Mesenchymal stem cell (in vitro differentiated cells and primary cell): ENCODE data around the gene METTL15.

Experiments
- DNase-seq: peaks from one replicate; pipeline ENCODE4 v3.0.0-alpha.2; 2013
- H2AFZ ChIP-seq: one replicate; pipeline ENCODE4 v1.6.1; 2013; ENCODE audit warnings: low read depth, mild to moderate bottlenecking, control low read depth, inconsistent platforms, low read length, moderate library complexity
- H2AK5ac ChIP-seq: 2 replicates; pipeline ENCODE4 v1.6.1; 2013; ENCODE audit warnings: low read length, moderate library complexity, mild to moderate bottlenecking, inconsistent platforms; ENCODE audit not compliant: severe bottlenecking
- H2BK120ac ChIP-seq: one replicate; pipeline ENCODE4 v1.6.1; 2013; ENCODE audit warnings: low read depth, mild to moderate bottlenecking, inconsistent platforms, low read length, moderate library complexity
- H2BK12ac ChIP-seq, 2 experiments: one replicate each; pipeline ENCODE4 v1.6.1; 2013; ENCODE audit warnings: inconsistent platforms in 2 of 2, low read length in 2 of 2, mild to moderate bottlenecking in 2 of 2, moderate library complexity in 2 of 2, control low read depth in 1 of 2
- H2BK15ac ChIP-seq: one replicate; pipeline ENCODE4 v1.6.1; 2013; ENCODE audit warnings: mild to moderate bottlenecking, low read depth, inconsistent platforms; ENCODE audit not compliant: poor library complexity, severe bottlenecking
- H2BK5ac ChIP-seq: 2 replicates; pipeline ENCODE4 v1.6.1; 2013; ENCODE audit warnings: low read depth, mild to moderate bottlenecking, low read length, control low read depth, inconsistent platforms; ENCODE audit not compliant: poor library complexity, severe bottlenecking
- H3K14ac ChIP-seq, 2 experiments: one replicate each; pipeline ENCODE4 v1.6.1; 2013; ENCODE audit warnings: inconsistent platforms in 2 of 2, low read length in 2 of 2, control low read depth in 1 of 2, mild to moderate bottlenecking in 1 of 2, moderate library complexity in 1 of 2
- H3K18ac ChIP-seq, 2 experiments: one replicate each; pipeline ENCODE4 v1.6.1; 2013; ENCODE audit warnings: inconsistent platforms in 2 of 2, low read length in 2 of 2, control low read depth in 1 of 2, low read depth in 1 of 2, mild to moderate bottlenecking in 1 of 2
- H3K23ac ChIP-seq, 2 experiments: one replicate each; pipeline ENCODE4 v1.6.1; 2013; ENCODE audit warnings: inconsistent platforms in 2 of 2, low read length in 2 of 2, mild to moderate bottlenecking in 2 of 2, moderate library complexity in 2 of 2, control low read depth in 1 of 2
- H3K27ac ChIP-seq: 2 replicates; pipeline ENCODE4 v1.5.1; 2013; ENCODE audit warnings: mild to moderate bottlenecking, moderate library complexity, low read length, control low read depth, inconsistent platforms; ENCODE audit not compliant: poor library complexity, severe bottlenecking
- H3K27me3 ChIP-seq, 2 experiments: 2 replicates each; pipeline versions ENCODE4 v1.6.1 to v1.7.0; 2013; ENCODE audit warnings: low read length in 2 of 2, mild to moderate bottlenecking in 2 of 2, moderate library complexity in 2 of 2, control low read depth in 1 of 2, inconsistent platforms in 1 of 2; ENCODE audit not compliant: control insufficient read depth in 1 of 2, insufficient read depth in 1 of 2
- H3K36me3 ChIP-seq, 2 experiments: 2 replicates each; pipeline versions ENCODE4 v1.6.1 to v1.7.0; 2013; ENCODE audit warnings: low read length in 2 of 2, control low read depth in 1 of 2, inconsistent platforms in 1 of 2, low read depth in 1 of 2, mild to moderate bottlenecking in 1 of 2; ENCODE audit not compliant: insufficient read depth in 2 of 2, control insufficient read depth in 1 of 2
- H3K4ac ChIP-seq, 2 experiments: one replicate each; pipeline ENCODE4 v1.6.1; 2013; ENCODE audit warnings: inconsistent platforms in 2 of 2, low read length in 2 of 2, mild to moderate bottlenecking in 2 of 2, moderate library complexity in 2 of 2, control low read depth in 1 of 2, low read depth in 1 of 2
- H3K4me1 ChIP-seq: 2 replicates; pipeline ENCODE4 v1.6.1; 2013; ENCODE audit warnings: low read depth, low read length, control low read depth; ENCODE audit not compliant: control insufficient read depth, insufficient read depth
- H3K4me2 ChIP-seq: 2 replicates; pipeline ENCODE4 v1.6.1; 2013; ENCODE audit warnings: low read length, mild to moderate bottlenecking, inconsistent platforms; ENCODE audit not compliant: poor library complexity, severe bottlenecking
- H3K4me3 ChIP-seq, 2 experiments: 2 replicates each; pipeline versions ENCODE4 v1.5.1 to v1.7.0; 2013; ENCODE audit warnings: low read length in 2 of 2, mild to moderate bottlenecking in 2 of 2, control low read depth in 1 of 2, low read depth in 1 of 2; ENCODE audit not compliant: insufficient read depth in 1 of 2
- H3K79me1 ChIP-seq: replicated peaks from 2 replicates; pipeline ENCODE4 v1.6.1; 2013; ENCODE audit warnings: mild to moderate bottlenecking, control low read depth, low read length, inconsistent platforms; ENCODE audit not compliant: poor library complexity, severe bottlenecking
- H3K9ac ChIP-seq: 2 replicates; pipeline ENCODE4 v1.7.0; 2013; ENCODE audit warnings: mild to moderate bottlenecking, low read length, moderate library complexity
- H3K9me3 ChIP-seq: 2 replicates; pipeline ENCODE4 v1.7.0; 2013; ENCODE audit warnings: mild to moderate bottlenecking, low read length; ENCODE audit not compliant: control insufficient read depth
- H4K8ac ChIP-seq: one replicate; pipeline ENCODE4 v1.6.1; 2013; ENCODE audit warnings: inconsistent platforms, mild to moderate bottlenecking, low read length, moderate library complexity
- H4K91ac ChIP-seq: one replicate; pipeline ENCODE4 v1.6.1; 2013; ENCODE audit warnings: mild to moderate bottlenecking, low read length, inconsistent platforms
- WGBS: methylation state at CpG from one replicate; pipeline ENCODE4 v1.1.7; 2013; ENCODE audit warnings: mixed read lengths; 5-methylcytosine and 5-hydroxymethylcytosine counted together

METTL15 gene

GRCh38 chr11:28227460-28227859 lies 119.3 kb downstream of the METTL15 start:
- Histone ChIP-seq H3K79me1 (peaks cover under 1% of the 10 kb centered on the region), H3K36me3 (peaks cover under 1 to 8% of the 10 kb centered on the region in 2 experiments), H3K4me3 (no peak overlapping the region), H2AFZ (no peak overlapping the region), H3K4ac (no peak overlapping the region), H2BK120ac (no peak overlapping the region), H4K8ac (no peak overlapping the region), H3K18ac (no peak overlapping the region), H3K23ac (no peak overlapping the region), H2AK5ac (no peak overlapping the region), H3K27me3 (no peaks in the 10 kb centered on the region), H3K9ac (no peak overlapping the region), H3K4me2 (no peak overlapping the region), H2BK15ac (no peak overlapping the region), H3K14ac (no peak overlapping the region), H4K91ac (no peak overlapping the region), H3K9me3 (peaks cover 4% of the 10 kb centered on the region), H3K27ac (peak overlapping the region; percentile 14), H2BK12ac (no peak overlapping the region), H2BK5ac (no peak overlapping the region), H3K4me1 (no peaks in the 10 kb centered on the region)
- WGBS = 100% methylated on average over 1 of the region's 1 CpG
- DNase-seq = no peak

- no peak overlapping the region for H2BK15ac ChIP-seq
- H2BK5ac ChIP-seq = no peak overlapping the region
- no peak overlapping the region for H2AFZ ChIP-seq
- no peak overlapping the region for H3K23ac ChIP-seq
- H3K9ac ChIP-seq = no peak overlapping the region
- no peak overlapping the region for H4K8ac ChIP-seq
- H3K14ac ChIP-seq = no peak overlapping the region
- H2BK12ac ChIP-seq = no peak overlapping the region
- peak overlapping the region; percentile 9 for H3K4me2 ChIP-seq
- H4K91ac ChIP-seq = no peak overlapping the region
- no peak overlapping the region for H2BK120ac ChIP-seq
- no peak overlapping the region for H2AK5ac ChIP-seq
- H3K4me1 ChIP-seq = no peaks in the 10 kb centered on the region
- peak overlapping the region; percentile 30 for H3K27ac ChIP-seq
- no peak overlapping the region for H3K4me3 ChIP-seq
- H3K4ac ChIP-seq = no peak overlapping the region
- peaks cover 0 to 11% of the 10 kb centered on the region in 2 experiments for H3K36me3 ChIP-seq
- H3K79me1 ChIP-seq = no peaks in the 10 kb centered on the region
- H3K9me3 ChIP-seq = peaks cover 4% of the 10 kb centered on the region
- no peak overlapping the region for H3K18ac ChIP-seq
- DNase-seq = no peak
- H3K27me3 ChIP-seq = no peaks in the 10 kb centered on the region
These were observed 120.2 kb downstream of the METTL15 start for GRCh38 chr11:28228196-28228895.

DNA sequence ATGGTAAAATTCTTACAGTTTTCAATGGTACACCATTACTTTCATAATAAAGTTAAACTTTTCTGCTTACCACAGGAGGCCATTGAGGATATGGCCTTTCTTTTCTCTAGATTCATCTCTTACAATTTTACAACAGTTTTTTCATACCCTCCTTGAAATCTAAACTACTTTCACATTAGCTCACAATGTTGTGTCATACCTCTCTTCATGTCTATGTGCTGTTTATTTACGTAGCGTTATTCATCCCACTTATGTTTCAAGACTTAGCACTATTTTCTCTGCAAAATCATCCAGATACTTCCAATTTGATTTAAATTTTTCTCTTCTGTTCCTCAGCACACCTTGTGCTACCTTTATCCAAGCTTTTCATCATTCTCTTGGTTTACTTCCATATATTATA lies 123.3 kb downstream of the METTL15 start:
- no peak overlapping the region for H3K23ac ChIP-seq
- no peaks in the 10 kb centered on the region for H3K27me3 ChIP-seq
- no peak overlapping the region for H2BK15ac ChIP-seq
- H2BK12ac ChIP-seq = no peak overlapping the region
- H3K18ac ChIP-seq = no peak overlapping the region
- H4K91ac ChIP-seq = no peak overlapping the region
- no peak overlapping the region for H2AK5ac ChIP-seq
- H4K8ac ChIP-seq = no peak overlapping the region
- no peak overlapping the region for H3K14ac ChIP-seq
- no peaks in the 10 kb centered on the region for H3K79me1 ChIP-seq
- no peak overlapping the region for H3K4me2 ChIP-seq
- no peaks in the 10 kb centered on the region for H3K4me1 ChIP-seq
- no peak overlapping the region for H3K9ac ChIP-seq
- no peak overlapping the region for H2AFZ ChIP-seq
- H2BK120ac ChIP-seq = no peak overlapping the region
- no peak overlapping the region for H3K27ac ChIP-seq
- H3K36me3 ChIP-seq = peaks cover 0 to 11% of the 10 kb centered on the region in 2 experiments
- no peak overlapping the region for H3K4ac ChIP-seq
- no peak overlapping the region for H3K4me3 ChIP-seq
- DNase-seq = peak; percentile 67
- peaks cover 4% of the 10 kb centered on the region for H3K9me3 ChIP-seq
- no peak overlapping the region for H2BK5ac ChIP-seq
- WGBS = 78% methylated on average over 2 of the region's 2 CpGs

GRCh38 chr11:28232649-28233048 lies 124.5 kb downstream of the METTL15 start:
- peaks cover 4% of the 10 kb centered on the region for H3K9me3 ChIP-seq
- no peaks in the 10 kb centered on the region for H3K4me1 ChIP-seq
- H4K8ac ChIP-seq = no peak overlapping the region
- no peak overlapping the region for H3K4me3 ChIP-seq
- no peak overlapping the region for H3K14ac ChIP-seq
- H2AFZ ChIP-seq = no peak overlapping the region
- H3K4ac ChIP-seq = no peak overlapping the region
- H3K23ac ChIP-seq = no peak overlapping the region
- WGBS = no CpG with 5 or more reads among the region's 4 CpGs
- H3K27me3 ChIP-seq = no peaks in the 10 kb centered on the region
- no peak overlapping the region for H2BK15ac ChIP-seq
- H2BK120ac ChIP-seq = no peak overlapping the region
- no peak overlapping the region for H2AK5ac ChIP-seq
- no peak overlapping the region for H2BK5ac ChIP-seq
- no peak overlapping the region for H4K91ac ChIP-seq
- H3K79me1 ChIP-seq = no peaks in the 10 kb centered on the region
- peaks cover 0 to 11% of the 10 kb centered on the region in 2 experiments for H3K36me3 ChIP-seq
- H3K9ac ChIP-seq = no peak overlapping the region
- no peak overlapping the region for H3K4me2 ChIP-seq
- H3K27ac ChIP-seq = no peak overlapping the region
- H2BK12ac ChIP-seq = no peak overlapping the region
- no peak overlapping the region for H3K18ac ChIP-seq
- no peak for DNase-seq
